Transverse colon (tissue), 3 donors: Measurements from ENCODE around the gene DNAJC5.
"Not testable (repeated sequence)": the region's sequence is repeated elsewhere in the genome, so short reads cannot be mapped to it uniquely, and the experiment has no call there.

Experiments
- POLR2A ChIP-seq: fragments of 450-650 bp; IDR thresholded peaks from one replicate; pipeline ENCODE4 v1.6.1; 2016; ENCODE audit warnings: antibody characterized with exemption, mild to moderate bottlenecking, moderate library complexity
- TF ChIP-seq, protein P1 (sequence below), 5 experiments: fragments of 200-600 bp in 3 of 5; fragments of 450-650 bp in 2 of 5; sonication (generic) in 3 of 5; IDR thresholded peaks; 1 replicate in 2 of 5; 2 replicates in 3 of 5; pipeline ENCODE4 v1.5.1; 2016 to 2017; ENCODE audit warnings: antibody characterized with exemption in 5 of 5, inconsistent platforms in 3 of 5, mild to moderate bottlenecking in 2 of 5, moderate library complexity in 1 of 5

DNA sequence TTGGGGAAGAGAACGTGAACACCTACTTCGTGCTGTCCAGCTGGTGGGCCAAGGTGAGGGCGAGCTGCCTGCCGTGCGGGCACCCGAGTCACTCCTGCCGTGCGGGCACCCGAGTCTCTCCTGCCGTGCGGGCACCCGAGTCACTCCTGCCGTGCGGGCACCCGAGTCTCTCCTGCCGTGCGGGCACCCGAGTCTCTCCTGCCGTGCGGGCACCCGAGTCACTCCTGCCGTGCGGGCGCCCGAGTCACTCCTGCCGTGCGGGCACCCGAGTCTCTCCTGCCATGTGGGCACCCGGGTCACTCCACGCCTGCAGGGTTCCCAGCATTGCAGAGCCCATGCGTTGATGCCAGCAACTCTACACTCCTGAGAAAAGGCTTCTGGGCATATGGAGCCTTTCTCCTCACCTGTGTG, 34.6 kb downstream of the DNAJC5 start:
- TF ChIP-seq, protein P1, sequence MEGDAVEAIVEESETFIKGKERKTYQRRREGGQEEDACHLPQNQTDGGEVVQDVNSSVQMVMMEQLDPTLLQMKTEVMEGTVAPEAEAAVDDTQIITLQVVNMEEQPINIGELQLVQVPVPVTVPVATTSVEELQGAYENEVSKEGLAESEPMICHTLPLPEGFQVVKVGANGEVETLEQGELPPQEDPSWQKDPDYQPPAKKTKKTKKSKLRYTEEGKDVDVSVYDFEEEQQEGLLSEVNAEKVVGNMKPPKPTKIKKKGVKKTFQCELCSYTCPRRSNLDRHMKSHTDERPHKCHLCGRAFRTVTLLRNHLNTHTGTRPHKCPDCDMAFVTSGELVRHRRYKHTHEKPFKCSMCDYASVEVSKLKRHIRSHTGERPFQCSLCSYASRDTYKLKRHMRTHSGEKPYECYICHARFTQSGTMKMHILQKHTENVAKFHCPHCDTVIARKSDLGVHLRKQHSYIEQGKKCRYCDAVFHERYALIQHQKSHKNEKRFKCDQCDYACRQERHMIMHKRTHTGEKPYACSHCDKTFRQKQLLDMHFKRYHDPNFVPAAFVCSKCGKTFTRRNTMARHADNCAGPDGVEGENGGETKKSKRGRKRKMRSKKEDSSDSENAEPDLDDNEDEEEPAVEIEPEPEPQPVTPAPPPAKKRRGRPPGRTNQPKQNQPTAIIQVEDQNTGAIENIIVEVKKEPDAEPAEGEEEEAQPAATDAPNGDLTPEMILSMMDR (IDR thresholded peaks at IDR 0.05) = not testable (repeated sequence)
- not testable (repeated sequence) for TF ChIP-seq POLR2A
